Esophagus (tissue), 2 donors: ENCODE results near the gene ZNF223. TPM values are rescaled to one million over a fixed set of nuclear protein-coding genes. Genes with fewer than 3 reads are reported as not detected.

Source experiments
- H3K27ac ChIP-seq, 2 donors: one replicate each; pipeline ENCODE4 v1.5.1; 2013; ENCODE audit warnings: low read depth in 2 of 2, mild to moderate bottlenecking in 2 of 2, inconsistent platforms in 1 of 2, low read length in 1 of 2, moderate library complexity in 1 of 2
- H3K27me3 ChIP-seq, 2 donors: one replicate each; pipeline ENCODE4 v1.6.1; 2013; ENCODE audit warnings: low read length in 2 of 2, control low read depth in 1 of 2, mild to moderate bottlenecking in 1 of 2; ENCODE audit not compliant: insufficient read depth in 2 of 2, control insufficient read depth in 1 of 2
- H3K36me3 ChIP-seq, 2 donors: one replicate each; pipeline ENCODE4 v1.6.1; 2013; ENCODE audit warnings: low read length in 1 of 2; ENCODE audit not compliant: control insufficient read depth in 2 of 2, insufficient read depth in 2 of 2
- H3K4me1 ChIP-seq, 2 donors: one replicate each; pipeline ENCODE4 v1.6.1; 2013; ENCODE audit warnings: low read length in 1 of 2; ENCODE audit not compliant: control insufficient read depth in 2 of 2, insufficient read depth in 2 of 2
- H3K4me3 ChIP-seq, 2 donors: one replicate each; pipeline ENCODE4 v1.5.1; 2013; ENCODE audit warnings: low read length in 2 of 2, mild to moderate bottlenecking in 2 of 2, low read depth in 1 of 2, moderate library complexity in 1 of 2
- H3K9me3 ChIP-seq, 2 donors: one replicate each; pipeline ENCODE4 v1.6.1; 2013; ENCODE audit warnings: mild to moderate bottlenecking in 2 of 2, low read depth in 1 of 2, low read length in 1 of 2, moderate library complexity in 1 of 2; ENCODE audit not compliant: control insufficient read depth in 2 of 2, insufficient read depth in 1 of 2
- WGBS, 2 donors: extraction: QIAGEN DNeasy Blood & Tissue Kit; methylation state at CpG; one replicate each; pipeline ENCODE4 v1.1.7; 2013; 5-methylcytosine and 5-hydroxymethylcytosine counted together
- polyA plus RNA-seq, 2 donors: library from polyadenylated mRNA; stranded (reverse); fragments of 200-250 nt; gene quantifications; one replicate each; pipeline ENCODE4 v1.2.3, GENCODE V29; 2013
- donor health status: healthy with polysubstance abuse.
- donor health status: Bipolar disorder and iron deficiency.

ZNF223 gene
- polyA plus RNA-seq, 2 donors, result 2.6 to 3.5 TPM

GRCh38 chr19:44024900-44025216 lies 27.0 kb upstream of the ZNF223 start:
- no peak overlapping the region for H3K27ac ChIP-seq
- WGBS, 2 donors, result 38 to 47% methylated on average over 4 of the region's 4 CpGs
- H3K4me1 ChIP-seq, result peaks cover 2 to 3% of the 10 kb centered on the region in 2 donors
- peak overlapping the region; percentile 76 to 99 for H3K4me3 ChIP-seq
- H3K36me3 ChIP-seq, result peaks cover 3 to 15% of the 10 kb centered on the region in 2 donors
- no peaks in the 10 kb centered on the region for H3K27me3 ChIP-seq
- H3K9me3 ChIP-seq, result peaks cover 0 to 6% of the 10 kb centered on the region in 2 donors

GRCh38 chr19:44025217-44025936 lies 26.5 kb upstream of the ZNF223 start, which contains the start of gene ZNF222:
Gene ZNF222 (plus strand): TSS chr19:44025379. CDS start chr19:44025437, 58 bp downstream.
- H3K36me3 ChIP-seq, result peaks cover 5 to 15% of the 10 kb centered on the region in 2 donors
- peak within 1 kb of the TSS; percentile 76 to 99 for H3K4me3 ChIP-seq
- 2 to 3% methylated on average over 37 of the region's 37 CpGs for WGBS, 2 donors
- peak within 1 kb of the TSS in 1 of 2 donors; percentile 60 for H3K27ac ChIP-seq
- H3K9me3 ChIP-seq, result peaks cover 0 to 6% of the 10 kb centered on the region in 2 donors
- peaks cover 2 to 3% of the 10 kb centered on the region in 2 donors for H3K4me1 ChIP-seq
- H3K27me3 ChIP-seq, result no peaks in the 10 kb centered on the region

- peaks cover 2 to 14% of the 10 kb centered on the region in 2 donors for H3K9me3 ChIP-seq
- WGBS, 2 donors, result 96 to 99% methylated on average over 6 of the region's 6 CpGs
- H3K4me3 ChIP-seq, result no peak overlapping the region
- no peaks in the 10 kb centered on the region for H3K27me3 ChIP-seq
- H3K27ac ChIP-seq, result no peak overlapping the region
- H3K36me3 ChIP-seq, result peaks cover 10 to 20% of the 10 kb centered on the region in 2 donors
- peaks cover 2 to 3% of the 10 kb centered on the region in 2 donors for H3K4me1 ChIP-seq
Measured at GRCh38 chr19:44026622-44027021, 25.2 kb upstream of the ZNF223 start.

- Histone ChIP-seq H3K27me3 (no peaks in the 10 kb centered on the region), H3K4me3 (no peak overlapping the region), H3K9me3 (peaks cover 21 to 33% of the 10 kb centered on the region in 2 donors), H3K4me1 (no peaks in the 10 kb centered on the region), H3K36me3 (peaks cover 18 to 21% of the 10 kb centered on the region in 2 donors), H3K27ac (no peak overlapping the region)
- 81 to 84% methylated on average over 1 of the region's 1 CpG for WGBS, 2 donors
Measured at GRCh38 chr19:44032001-44032610, 19.7 kb upstream of the ZNF223 start.

- WGBS, 2 donors, result 81 to 83% methylated on average over 2 of the region's 2 CpGs
Measured at GRCh38 chr19:44042147-44042546, 9.7 kb upstream of the ZNF223 start.

GRCh38 chr19:44050740-44051649 lies 841 bp upstream of the ZNF223 start:
- peaks cover 2 to 4% of the 10 kb centered on the region in 2 donors for H3K9me3 ChIP-seq
- peaks cover 2 to 6% of the 10 kb centered on the region in 2 donors for H3K36me3 ChIP-seq
- WGBS, 2 donors, result 12 to 16% methylated on average over 21 of the region's 21 CpGs
- H3K4me1 ChIP-seq, result no peaks in the 10 kb centered on the region
- H3K27ac ChIP-seq, result peak overlapping the region; percentile 28 to 45
- H3K4me3 ChIP-seq, result peak overlapping the region; percentile 68 to 79
- H3K27me3 ChIP-seq, result no peaks in the 10 kb centered on the region

More at GRCh38 chr19:44042147-44042546, 9.7 kb upstream of the ZNF223 start:
- Histone ChIP-seq H3K9me3 (peaks cover 0 to 3% of the 10 kb centered on the region in 2 donors), H3K36me3 (no peaks in the 10 kb centered on the region), H3K27ac (no peak overlapping the region), H3K27me3 (no peaks in the 10 kb centered on the region), H3K4me3 (no peak overlapping the region), H3K4me1 (no peaks in the 10 kb centered on the region)

GRCh38 chr19:44055870-44056269 lies 4.0 kb downstream of the ZNF223 start:
- H3K4me1 ChIP-seq, result no peaks in the 10 kb centered on the region
- WGBS, 2 donors, result 88 to 97% methylated on average over 5 of the region's 5 CpGs
- peaks cover 5 to 14% of the 10 kb centered on the region in 2 donors for H3K9me3 ChIP-seq
- no peak overlapping the region for H3K27ac ChIP-seq
- no peaks in the 10 kb centered on the region for H3K27me3 ChIP-seq
- no peak overlapping the region for H3K4me3 ChIP-seq
- H3K36me3 ChIP-seq, result peaks cover 8 to 20% of the 10 kb centered on the region in 2 donors

- H3K27ac ChIP-seq, result no peak overlapping the region
- peaks cover 15 to 30% of the 10 kb centered on the region in 2 donors for H3K36me3 ChIP-seq
- no peak overlapping the region for H3K4me3 ChIP-seq
- no peaks in the 10 kb centered on the region for H3K27me3 ChIP-seq
- H3K4me1 ChIP-seq, result no peaks in the 10 kb centered on the region
- peaks cover 12 to 21% of the 10 kb centered on the region in 2 donors for H3K9me3 ChIP-seq
- 88 to 94% methylated on average over 2 of the region's 2 CpGs for WGBS, 2 donors
Measured at GRCh38 chr19:44059229-44059628, 7.4 kb downstream of the ZNF223 start.

GRCh38 chr19:44061038-44061437 lies 9.2 kb downstream of the ZNF223 start:
- 92 to 95% methylated on average over 1 of the region's 1 CpG for WGBS, 2 donors
- Histone ChIP-seq H3K4me3 (no peak overlapping the region), H3K27ac (no peak overlapping the region), H3K9me3 (peaks cover 11 to 26% of the 10 kb centered on the region in 2 donors), H3K27me3 (no peaks in the 10 kb centered on the region), H3K4me1 (no peaks in the 10 kb centered on the region), H3K36me3 (peaks cover 13 to 24% of the 10 kb centered on the region in 2 donors)
